A673 (cell line): ENCODE results near the gene ANKLE2.

ENCODE experiments used
- EZH2 ChIP-seq: fragments of 200-600 bp; sonication (generic); IDR thresholded peaks from 2 replicates; pipeline ENCODE4 v1.6.1; 2017; ENCODE audit warnings: borderline replicate concordance, low read depth, mild to moderate bottlenecking, mixed read lengths, antibody characterized with exemption, low read length; ENCODE audit not compliant: poor library complexity, severe bottlenecking
- TF ChIP-seq, protein P1 (sequence below): fragments of 300-800, 200-600 bp; sonication (generic); conservative IDR thresholded peaks from 2 replicates; pipeline ENCODE4 v1.5.1; 2017; ENCODE audit warnings: low read depth, mild to moderate bottlenecking, antibody characterized with exemption, low read length, moderate library complexity, mixed read lengths

DNA sequence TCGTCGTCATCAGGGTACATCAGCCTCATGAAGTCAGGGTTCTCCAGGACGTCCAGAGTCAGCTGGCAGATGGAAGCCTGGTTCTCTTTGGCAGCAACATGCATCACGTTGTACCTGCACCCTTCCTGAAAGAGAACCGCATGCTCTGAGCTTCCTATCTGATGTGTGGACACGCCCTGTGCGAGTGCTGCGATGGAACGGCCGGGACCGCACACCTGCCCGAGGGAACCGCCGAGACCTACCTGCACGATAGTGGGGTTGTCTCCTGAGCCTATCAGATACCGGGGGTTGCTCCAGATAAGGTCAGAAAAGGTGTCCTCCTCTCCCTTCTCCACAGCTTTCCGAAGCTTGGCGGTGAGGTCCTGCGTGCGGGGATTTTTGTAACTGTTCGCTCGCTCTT, 13.7 kb downstream of the ANKLE2 start:
- no peak for TF ChIP-seq EZH2
- TF ChIP-seq, protein P1, sequence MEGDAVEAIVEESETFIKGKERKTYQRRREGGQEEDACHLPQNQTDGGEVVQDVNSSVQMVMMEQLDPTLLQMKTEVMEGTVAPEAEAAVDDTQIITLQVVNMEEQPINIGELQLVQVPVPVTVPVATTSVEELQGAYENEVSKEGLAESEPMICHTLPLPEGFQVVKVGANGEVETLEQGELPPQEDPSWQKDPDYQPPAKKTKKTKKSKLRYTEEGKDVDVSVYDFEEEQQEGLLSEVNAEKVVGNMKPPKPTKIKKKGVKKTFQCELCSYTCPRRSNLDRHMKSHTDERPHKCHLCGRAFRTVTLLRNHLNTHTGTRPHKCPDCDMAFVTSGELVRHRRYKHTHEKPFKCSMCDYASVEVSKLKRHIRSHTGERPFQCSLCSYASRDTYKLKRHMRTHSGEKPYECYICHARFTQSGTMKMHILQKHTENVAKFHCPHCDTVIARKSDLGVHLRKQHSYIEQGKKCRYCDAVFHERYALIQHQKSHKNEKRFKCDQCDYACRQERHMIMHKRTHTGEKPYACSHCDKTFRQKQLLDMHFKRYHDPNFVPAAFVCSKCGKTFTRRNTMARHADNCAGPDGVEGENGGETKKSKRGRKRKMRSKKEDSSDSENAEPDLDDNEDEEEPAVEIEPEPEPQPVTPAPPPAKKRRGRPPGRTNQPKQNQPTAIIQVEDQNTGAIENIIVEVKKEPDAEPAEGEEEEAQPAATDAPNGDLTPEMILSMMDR = no peak
